Immature natural killer cell (primary cell): ENCODE measurements around the gene ZBTB42. TPM values are rescaled to one million over a fixed set of nuclear protein-coding genes. Genes with fewer than 3 reads are reported as not detected.
A peak's percentile ranks its signal among the peaks of the same experiment; 100 is the strongest.

Experiments
- DNase-seq, 3 donors: peaks; one replicate each; pipeline ENCODE4 v3.0.0; 2022; ENCODE audit warnings: mixed read lengths in 1 of 3
- H3K27ac Mint-ChIP-seq, 6 donors: one replicate each; pipeline ENCODE4 v1.8.0; 2020; ENCODE audit warnings: mixed read lengths in 6 of 6, mild to moderate bottlenecking in 5 of 6, inconsistent platforms in 4 of 6, moderate library complexity in 3 of 6
- H3K27me3 Mint-ChIP-seq, 3 donors: one replicate each; pipeline ENCODE4 v1.8.0; 2020 to 2021; ENCODE audit warnings: low read depth in 3 of 3, mild to moderate bottlenecking in 3 of 3, mixed read lengths in 3 of 3, moderate library complexity in 3 of 3, inconsistent platforms in 1 of 3
- H3K36me3 Mint-ChIP-seq, 3 donors: one replicate each; pipeline ENCODE4 v1.8.0; 2020; ENCODE audit warnings: mixed read lengths in 3 of 3, inconsistent platforms in 2 of 3, mild to moderate bottlenecking in 2 of 3
- H3K4me1 Mint-ChIP-seq, 2 donors: one replicate each; pipeline ENCODE4 v1.8.0; 2020; ENCODE audit warnings: inconsistent platforms in 2 of 2, mild to moderate bottlenecking in 2 of 2, mixed read lengths in 2 of 2, moderate library complexity in 1 of 2
- H3K4me3 Mint-ChIP-seq, 5 donors: one replicate each; pipeline ENCODE4 v1.8.0; 2020; ENCODE audit warnings: mild to moderate bottlenecking in 5 of 5, mixed read lengths in 5 of 5, inconsistent platforms in 3 of 5, moderate library complexity in 3 of 5
- H3K9me3 Mint-ChIP-seq, 6 donors: one replicate each; pipeline ENCODE4 v1.8.0; 2020; ENCODE audit warnings: mild to moderate bottlenecking in 6 of 6, mixed read lengths in 6 of 6, inconsistent platforms in 4 of 6, moderate library complexity in 3 of 6
- polyA plus RNA-seq, 3 donors: library from polyadenylated mRNA; unstranded; fragments of 300-500 nt; fragmentation: Illumina TruSeq; gene quantifications; one replicate each; pipeline ENCODE4 v1.2.3, GENCODE V29; 2021

ZBTB42 gene
- polyA plus RNA-seq, 3 donors from 2014 or later = 0.25 to 2.4 (median 2.0) TPM

DNA sequence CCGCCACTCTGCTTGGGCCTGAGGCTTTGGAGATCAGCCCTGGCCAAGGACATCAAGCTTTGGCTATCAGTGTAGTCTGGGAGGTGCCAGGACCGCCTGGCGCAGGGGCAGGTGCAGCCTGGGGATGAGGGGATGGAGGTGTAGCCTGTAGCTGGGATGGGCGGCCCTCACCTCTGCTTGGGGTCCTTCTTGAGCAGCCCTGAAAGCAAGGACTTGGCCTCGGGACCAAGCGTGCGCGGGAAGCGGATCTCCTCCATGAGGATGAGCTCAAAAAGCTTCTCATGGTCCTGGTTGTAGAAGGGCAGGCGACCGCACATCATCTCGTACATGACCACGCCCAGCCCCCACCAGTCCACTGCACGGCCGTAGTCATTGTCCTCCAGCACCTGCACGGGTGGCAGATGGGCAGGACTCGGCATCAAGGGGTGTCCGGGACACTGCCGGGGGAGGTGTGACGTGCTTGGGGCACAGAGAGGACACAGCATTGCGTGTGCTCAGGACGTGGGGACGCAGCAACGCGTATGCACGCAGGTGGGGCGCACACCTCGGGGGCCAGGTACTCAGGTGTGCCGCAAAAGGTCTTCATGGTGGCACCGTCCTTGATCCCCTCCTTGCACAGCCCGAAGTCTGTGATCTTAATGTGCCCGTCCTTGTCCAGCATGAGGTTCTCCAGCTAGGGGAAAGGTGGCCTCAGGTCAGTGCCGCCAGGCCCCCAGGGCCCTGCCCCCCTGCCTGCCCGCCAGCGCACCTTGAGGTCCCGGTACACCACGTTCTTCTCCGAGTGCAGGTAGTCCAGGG, 28.0 kb upstream of the ZBTB42 start:
- H3K9me3 Mint-ChIP-seq = no peaks in the 10 kb centered on the region
- peaks cover 1 to 3% (median 2%) of the 10 kb centered on the region in 3 donors for H3K27me3 Mint-ChIP-seq
- H3K36me3 Mint-ChIP-seq = peaks cover 3 to 12% (median 9%) of the 10 kb centered on the region in 3 donors
- H3K4me3 Mint-ChIP-seq = no peak overlapping the region
- no peak for DNase-seq
- H3K4me1 Mint-ChIP-seq = peaks cover 0 to 1% of the 10 kb centered on the region in 2 donors
- H3K27ac Mint-ChIP-seq = no peak overlapping the region

DNA sequence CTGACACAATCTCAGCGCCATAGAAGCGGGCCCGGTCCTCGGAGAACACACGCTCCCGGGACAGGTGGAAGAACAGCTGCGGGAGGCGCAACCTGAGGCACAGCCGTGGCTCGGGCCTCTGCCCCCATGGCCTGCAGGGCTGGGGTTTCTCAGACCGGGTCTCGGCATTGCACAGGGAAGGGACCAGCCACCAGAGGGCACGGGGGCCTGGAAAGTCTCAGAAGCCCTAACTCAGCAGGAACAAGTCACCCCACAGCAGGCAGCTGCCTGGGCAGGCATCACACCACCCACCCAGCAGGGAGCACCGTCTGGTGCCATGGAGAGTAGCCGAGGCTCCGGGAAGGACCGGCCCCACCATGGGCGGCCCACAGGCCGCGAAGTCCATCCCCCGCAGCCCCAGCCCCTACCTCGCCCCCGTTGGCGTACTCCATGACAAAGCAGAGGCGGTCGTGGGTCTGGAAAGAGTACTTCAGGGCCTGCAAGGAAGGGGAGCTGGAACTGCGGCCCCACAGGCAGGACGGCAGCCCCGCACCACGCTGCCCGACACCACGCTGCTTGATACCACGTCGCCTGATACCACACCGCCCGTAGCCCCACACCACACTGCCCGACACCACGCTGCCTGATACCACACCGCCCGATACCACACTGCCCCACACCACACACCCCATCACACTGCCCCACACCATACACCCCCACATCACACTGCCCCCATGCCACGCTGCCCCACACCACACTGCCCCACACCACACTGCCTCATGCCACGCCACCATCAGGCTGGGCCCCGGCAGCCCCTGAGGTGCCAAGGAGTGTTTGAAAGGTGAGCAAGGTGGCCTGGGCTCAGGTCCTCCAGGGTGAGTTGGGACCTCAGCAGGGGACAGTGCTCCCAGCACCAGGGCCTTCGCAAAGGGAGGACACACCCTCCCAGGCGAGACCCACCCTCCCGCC, 27.1 kb upstream of the ZBTB42 start:
- Mint-ChIP-seq H3K36me3 (peaks cover 3 to 12% (median 9%) of the 10 kb centered on the region in 3 donors), H3K4me3 (no peak overlapping the region), H3K27me3 (peaks cover 1 to 5% (median 2%) of the 10 kb centered on the region in 3 donors), H3K4me1 (no peaks in the 10 kb centered on the region), H3K9me3 (no peaks in the 10 kb centered on the region), H3K27ac (peak overlapping the region in 1 of 6 donors; percentile 19)
- DNase-seq = no peak

DNA sequence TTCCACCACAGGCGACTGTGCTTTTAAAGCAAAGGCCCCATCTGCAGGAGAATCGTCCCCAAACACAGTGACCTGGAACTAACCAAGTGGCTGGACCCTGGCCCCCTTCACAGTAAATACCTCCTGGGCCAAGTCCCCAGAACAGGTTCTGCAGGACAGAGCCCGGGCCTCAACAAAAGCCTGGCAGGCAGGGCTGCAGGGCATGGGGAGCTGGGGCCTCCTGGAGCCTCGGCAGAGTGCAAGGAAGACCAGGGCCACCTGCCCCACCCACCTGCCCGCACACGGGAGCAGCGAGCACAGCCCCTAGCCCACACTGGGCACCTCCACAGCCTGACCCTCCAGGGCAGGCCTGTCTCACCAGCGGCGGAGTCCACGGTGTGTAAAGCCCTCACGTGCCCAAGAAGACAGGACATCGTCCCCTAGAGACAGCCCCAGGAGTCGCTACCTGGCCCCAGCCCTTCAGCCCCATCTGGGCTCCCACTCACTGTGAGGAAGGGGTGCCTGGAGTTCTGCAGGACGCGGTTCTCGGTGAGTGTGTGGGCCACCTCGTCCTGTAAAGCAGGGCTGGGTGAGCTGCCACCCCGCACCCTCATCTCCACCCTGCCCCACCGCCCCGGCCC, 26.3 kb upstream of the ZBTB42 start:
- Mint-ChIP-seq H3K9me3 (no peaks in the 10 kb centered on the region), H3K4me1 (no peaks in the 10 kb centered on the region), H3K27me3 (peaks cover 1 to 5% (median 2%) of the 10 kb centered on the region in 3 donors), H3K36me3 (peaks cover 3 to 12% (median 9%) of the 10 kb centered on the region in 3 donors), H3K4me3 (no peak overlapping the region), H3K27ac (no peak overlapping the region)
- DNase-seq = no peak

DNA sequence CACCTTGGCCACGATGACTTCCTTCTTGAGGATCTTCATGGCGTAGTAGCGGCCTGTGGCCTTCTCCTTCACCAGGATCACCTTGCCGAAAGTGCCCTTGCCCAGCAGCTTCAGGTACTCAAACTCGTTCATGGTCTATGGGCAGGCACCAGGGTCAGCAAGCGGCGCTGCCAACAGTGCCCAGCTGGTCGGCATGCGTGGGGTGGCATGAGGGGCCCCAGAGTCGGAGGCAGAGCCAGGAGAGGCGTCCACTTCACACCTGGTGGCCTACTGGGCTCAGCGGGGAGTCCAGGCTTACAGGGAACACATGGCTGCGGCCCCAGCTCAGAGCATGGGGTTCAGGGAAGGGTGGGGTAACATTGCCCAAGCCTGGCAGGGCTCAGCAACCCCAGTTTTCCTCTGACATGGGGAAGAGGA, 25.8 kb upstream of the ZBTB42 start:
- no peak for DNase-seq
- Mint-ChIP-seq H3K4me1 (no peaks in the 10 kb centered on the region), H3K27me3 (peaks cover 1 to 5% (median 2%) of the 10 kb centered on the region in 3 donors), H3K4me3 (no peak overlapping the region), H3K9me3 (no peaks in the 10 kb centered on the region), H3K36me3 (peaks cover 3 to 12% (median 9%) of the 10 kb centered on the region in 3 donors), H3K27ac (no peak overlapping the region)

DNA sequence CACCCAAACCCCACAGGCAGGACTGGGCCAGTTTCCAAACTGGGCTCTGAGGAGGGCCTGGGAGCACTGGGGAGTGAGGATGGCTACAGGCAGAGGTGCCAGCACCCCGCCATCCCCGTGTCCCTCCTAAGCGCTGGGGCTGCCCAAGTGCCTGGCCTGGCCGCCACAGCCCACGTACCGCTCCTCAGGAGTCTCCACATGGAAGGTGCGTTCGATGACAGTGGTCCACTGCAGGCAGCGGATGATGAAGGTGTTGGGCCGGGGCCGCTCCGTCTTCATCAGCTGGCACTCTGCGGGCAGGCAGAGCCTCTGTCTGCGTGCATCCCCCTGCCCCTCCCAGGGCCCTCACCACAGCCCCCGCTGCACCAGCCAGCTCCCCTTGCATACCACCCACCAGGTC, 24.4 kb upstream of the ZBTB42 start:
- H3K27ac Mint-ChIP-seq = no peak overlapping the region
- peaks cover 1 to 4% (median 2%) of the 10 kb centered on the region in 3 donors for H3K27me3 Mint-ChIP-seq
- no peak overlapping the region for H3K4me3 Mint-ChIP-seq

DNA sequence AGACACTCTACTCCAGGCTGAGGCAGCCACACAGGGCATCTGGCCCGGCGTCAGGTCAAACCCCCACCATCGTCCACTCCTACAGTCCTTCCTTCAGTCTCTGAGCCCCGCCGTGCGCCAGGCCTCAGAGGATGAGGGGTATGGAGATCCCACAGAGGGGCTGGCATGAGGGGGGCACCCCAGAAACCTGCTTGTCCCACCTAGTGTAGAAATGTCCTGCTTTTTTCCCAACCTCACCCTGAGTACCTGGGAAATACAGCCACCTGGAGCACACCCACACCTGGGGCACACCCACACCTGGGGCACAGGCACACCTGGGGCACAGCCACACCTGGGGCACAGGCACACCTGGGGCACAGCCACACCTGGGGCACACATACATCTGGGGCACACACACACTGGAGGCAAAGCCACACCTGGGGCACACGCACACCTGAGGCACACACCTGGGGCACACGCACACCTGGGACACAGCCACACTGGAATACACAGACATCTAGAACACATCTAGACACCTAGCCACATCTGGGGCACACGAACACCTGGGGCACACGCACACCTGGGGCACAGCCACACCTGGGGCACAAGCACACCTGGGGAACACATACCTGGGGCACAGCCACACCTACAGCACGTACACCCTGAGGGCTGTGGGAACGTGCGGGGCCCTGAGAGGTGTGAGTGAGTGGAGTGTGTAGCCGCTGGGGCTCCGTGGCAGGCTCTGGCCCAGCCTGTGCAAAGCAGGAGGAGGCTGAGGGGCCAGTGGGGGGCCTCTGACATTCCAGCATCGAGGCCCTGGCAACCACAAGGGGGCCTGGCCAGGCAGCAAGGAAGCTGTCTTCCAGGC, 23.7 kb upstream of the ZBTB42 start:
- H3K4me1 Mint-ChIP-seq = no peaks in the 10 kb centered on the region
- peaks cover 1 to 2% (median 2%) of the 10 kb centered on the region in 3 donors for H3K27me3 Mint-ChIP-seq
- H3K9me3 Mint-ChIP-seq = no peaks in the 10 kb centered on the region
- H3K27ac Mint-ChIP-seq = no peak overlapping the region
- DNase-seq = no peak
- peaks cover 0 to under 1% (median 0%) of the 10 kb centered on the region in 3 donors for H3K36me3 Mint-ChIP-seq
- no peak overlapping the region for H3K4me3 Mint-ChIP-seq

More for the DNA sequence above, 24.4 kb upstream of the ZBTB42 start:
- Mint-ChIP-seq H3K9me3 (no peaks in the 10 kb centered on the region), H3K4me1 (no peaks in the 10 kb centered on the region), H3K36me3 (peaks cover 0 to 6% (median 4%) of the 10 kb centered on the region in 3 donors)
- DNase-seq = no peak

DNA sequence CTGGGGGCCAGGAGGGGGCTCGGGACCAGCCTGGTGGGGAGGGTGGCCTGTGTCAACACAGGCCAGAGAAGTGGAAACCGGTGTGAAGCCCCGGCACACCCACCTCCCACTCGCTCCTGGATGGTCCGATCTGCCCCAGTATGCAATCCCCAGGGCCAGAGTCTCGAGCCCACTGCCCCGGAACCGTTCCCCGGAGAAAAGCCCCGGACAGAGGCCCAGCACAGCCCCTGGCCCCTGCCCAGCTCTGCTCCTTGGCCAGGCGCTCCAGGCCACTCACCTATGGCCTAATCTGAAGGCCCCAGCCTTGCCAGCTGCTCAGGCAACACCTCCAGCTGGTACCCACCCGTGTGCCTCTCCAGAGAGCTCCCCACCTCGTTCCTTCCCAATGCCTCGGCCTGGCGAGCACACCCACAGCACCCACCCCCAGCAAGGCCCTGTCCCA, 23.1 kb upstream of the ZBTB42 start:
- Mint-ChIP-seq H3K27me3 (peaks cover 1 to 2% (median 2%) of the 10 kb centered on the region in 3 donors), H3K36me3 (no peaks in the 10 kb centered on the region), H3K27ac (no peak overlapping the region), H3K4me1 (no peaks in the 10 kb centered on the region), H3K9me3 (no peaks in the 10 kb centered on the region), H3K4me3 (no peak overlapping the region)
- no peak for DNase-seq

DNA sequence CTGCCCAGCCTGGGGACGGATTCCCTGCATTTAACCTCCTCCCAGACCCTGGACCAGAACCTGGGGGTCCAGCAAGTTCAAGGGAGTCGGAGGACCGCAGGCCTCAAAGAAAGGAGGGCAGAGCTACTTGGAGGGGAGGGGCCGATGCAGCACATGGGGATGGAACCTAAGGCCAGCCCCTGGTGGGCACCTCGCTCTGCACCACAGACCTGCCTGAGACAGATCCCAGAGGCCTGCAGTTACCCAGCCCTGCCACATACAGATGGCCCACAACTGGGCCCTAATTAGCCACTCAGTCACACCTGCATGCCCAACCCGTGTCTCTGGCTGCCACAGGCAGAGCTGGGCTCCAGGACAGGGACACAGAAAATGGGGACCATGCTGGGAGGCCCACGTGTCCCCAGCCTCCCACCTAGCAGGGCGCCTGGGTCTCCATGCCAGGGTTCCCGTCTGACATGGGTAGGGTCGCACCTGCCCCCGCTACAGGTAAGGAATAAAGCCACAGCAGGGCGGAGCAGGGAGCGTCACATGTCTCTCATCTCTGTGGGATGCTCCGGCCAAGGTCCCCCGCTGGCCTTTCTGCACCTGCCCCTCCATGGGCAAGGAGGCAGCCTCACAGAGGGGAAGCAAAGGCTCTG, 22.1 kb upstream of the ZBTB42 start:
- no peaks in the 10 kb centered on the region for H3K9me3 Mint-ChIP-seq
- H3K27ac Mint-ChIP-seq = no peak overlapping the region
- H3K27me3 Mint-ChIP-seq = peaks cover 1 to 2% (median 2%) of the 10 kb centered on the region in 3 donors
- H3K4me3 Mint-ChIP-seq = no peak overlapping the region
- H3K36me3 Mint-ChIP-seq = no peaks in the 10 kb centered on the region
- no peak for DNase-seq
- H3K4me1 Mint-ChIP-seq = no peaks in the 10 kb centered on the region

DNA sequence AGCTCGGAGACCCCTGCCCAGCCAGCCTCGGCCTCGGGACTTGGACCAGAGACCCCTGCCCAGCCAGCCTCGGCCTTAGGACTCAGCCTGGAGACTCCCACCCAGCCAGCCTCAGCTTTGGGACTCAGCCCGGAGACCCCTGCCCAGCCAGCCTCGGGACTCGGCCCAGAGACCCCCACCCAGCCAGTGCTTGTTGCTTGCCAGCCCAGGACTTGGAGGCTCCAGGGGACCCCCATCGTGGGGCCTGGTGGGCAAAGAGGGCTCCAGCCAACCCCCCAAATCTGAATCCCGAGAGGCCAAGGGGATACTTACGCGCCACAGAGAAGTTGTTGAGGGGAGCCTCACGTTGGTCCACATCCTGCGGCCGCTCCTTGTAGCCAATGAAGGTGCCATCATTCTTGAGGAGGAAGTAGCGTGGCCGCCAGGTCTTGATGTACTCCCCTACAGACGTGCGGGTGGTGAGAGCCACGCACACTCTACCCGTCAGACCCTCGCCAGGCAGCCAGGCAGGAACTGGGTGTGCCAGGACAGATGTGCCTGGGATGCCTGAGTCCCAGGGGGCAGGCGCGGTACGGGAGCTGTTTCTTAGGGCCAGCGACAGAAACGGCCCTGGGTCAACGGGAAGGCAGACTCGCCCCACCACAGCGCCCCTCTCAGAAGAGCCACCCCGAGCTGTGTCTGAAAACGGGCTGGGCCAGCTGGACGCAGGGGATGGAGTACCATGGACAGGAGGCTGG, 21.0 kb upstream of the ZBTB42 start:
- Mint-ChIP-seq H3K27ac (no peak overlapping the region), H3K27me3 (peaks cover 1 to 2% (median 2%) of the 10 kb centered on the region in 3 donors), H3K4me1 (no peaks in the 10 kb centered on the region), H3K36me3 (no peaks in the 10 kb centered on the region), H3K9me3 (no peaks in the 10 kb centered on the region), H3K4me3 (no peak overlapping the region)
- no peak for DNase-seq

DNA sequence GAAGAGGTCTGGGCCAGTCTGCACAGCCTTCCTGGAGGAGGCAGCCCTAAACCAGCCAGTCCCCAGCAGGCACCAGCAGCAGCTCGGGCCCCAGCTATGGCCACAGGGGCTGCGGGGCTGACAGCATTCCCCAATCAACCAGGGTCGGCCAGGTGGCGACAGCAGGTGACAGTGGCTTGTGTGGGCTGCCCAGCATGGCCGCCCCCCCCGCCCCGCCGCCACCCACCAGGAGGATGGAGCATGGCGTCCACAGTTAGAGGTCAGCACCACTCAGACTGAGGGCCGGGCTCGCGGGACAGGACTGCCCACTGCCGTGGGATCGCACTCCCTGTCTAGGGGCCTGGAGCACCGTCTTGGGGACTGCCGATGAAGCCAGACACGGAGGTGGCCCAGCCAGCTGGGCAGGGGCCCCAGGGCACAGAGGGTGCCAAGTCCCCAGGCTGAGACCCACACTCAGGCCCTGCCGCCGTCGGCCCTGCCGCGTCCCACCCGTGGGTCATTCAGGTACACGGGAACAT, 20.3 kb upstream of the ZBTB42 start:
- H3K9me3 Mint-ChIP-seq = no peaks in the 10 kb centered on the region
- H3K27ac Mint-ChIP-seq = no peak overlapping the region
- H3K27me3 Mint-ChIP-seq = peaks cover 1 to 2% (median 2%) of the 10 kb centered on the region in 3 donors
- no peak for DNase-seq
- H3K4me3 Mint-ChIP-seq = no peak overlapping the region
- H3K36me3 Mint-ChIP-seq = no peaks in the 10 kb centered on the region
- H3K4me1 Mint-ChIP-seq = peaks cover 0 to 3% of the 10 kb centered on the region in 2 donors

DNA sequence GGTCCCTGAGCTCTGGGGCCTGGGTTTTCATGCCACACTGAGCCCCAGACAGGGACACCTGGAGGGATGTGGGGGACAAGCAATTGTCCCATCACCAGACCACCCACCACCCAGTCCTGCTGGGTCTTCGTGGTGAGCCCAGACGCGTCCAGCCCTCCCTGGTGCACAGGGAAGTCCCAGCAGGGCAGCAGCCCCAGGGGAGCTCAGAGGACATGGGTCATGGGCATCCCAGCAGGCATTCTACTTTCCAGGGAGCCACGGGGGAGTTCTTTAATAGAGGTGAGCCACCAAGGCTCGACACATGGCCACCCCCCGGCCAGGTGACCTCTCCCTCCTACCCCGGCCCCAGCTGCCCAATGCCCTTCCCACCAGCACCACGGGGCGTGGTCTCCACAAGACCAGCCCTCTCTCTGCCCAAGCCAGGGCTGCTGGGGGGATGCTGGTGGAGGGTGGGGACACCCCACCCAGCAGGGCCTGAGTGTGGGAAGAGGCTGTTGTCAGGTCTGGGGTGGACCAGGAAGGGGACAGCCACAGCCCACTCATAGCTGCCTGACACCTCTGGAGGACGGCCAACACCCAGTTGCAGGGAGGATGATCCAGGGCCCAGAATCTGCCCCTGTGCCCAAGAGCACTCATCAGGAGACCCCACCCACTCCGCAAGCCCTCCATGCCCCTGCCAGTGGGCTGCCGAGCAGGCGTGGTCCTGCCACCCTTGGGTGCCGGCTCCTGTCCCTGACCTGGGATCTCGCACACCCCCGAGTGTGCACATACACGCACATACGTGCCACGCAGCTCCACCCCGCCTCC, 19.4 kb upstream of the ZBTB42 start:
- no peak for DNase-seq
- H3K27ac Mint-ChIP-seq = no peak overlapping the region
- no peaks in the 10 kb centered on the region for H3K36me3 Mint-ChIP-seq
- H3K27me3 Mint-ChIP-seq = peaks cover 0 to 2% (median 1%) of the 10 kb centered on the region in 3 donors
- H3K9me3 Mint-ChIP-seq = no peaks in the 10 kb centered on the region
- peaks cover 0 to 9% of the 10 kb centered on the region in 2 donors for H3K4me1 Mint-ChIP-seq
- no peak overlapping the region for H3K4me3 Mint-ChIP-seq
